GM19463 (cell line): ENCODE results near the gene UBE3C.
"Not testable (repeated sequence)": the region's sequence is repeated elsewhere in the genome, so short reads cannot be mapped to it uniquely, and the experiment has no call there.

Experiments
- ATAC-seq: cut with Tn5 transposase; IDR thresholded peaks from one replicate; pipeline ENCODE4 v1.9.1; 2021; ENCODE audit warnings: mild to moderate bottlenecking, moderate library complexity; ENCODE audit not compliant: unreplicated experiment

UBE3C gene

DNA sequence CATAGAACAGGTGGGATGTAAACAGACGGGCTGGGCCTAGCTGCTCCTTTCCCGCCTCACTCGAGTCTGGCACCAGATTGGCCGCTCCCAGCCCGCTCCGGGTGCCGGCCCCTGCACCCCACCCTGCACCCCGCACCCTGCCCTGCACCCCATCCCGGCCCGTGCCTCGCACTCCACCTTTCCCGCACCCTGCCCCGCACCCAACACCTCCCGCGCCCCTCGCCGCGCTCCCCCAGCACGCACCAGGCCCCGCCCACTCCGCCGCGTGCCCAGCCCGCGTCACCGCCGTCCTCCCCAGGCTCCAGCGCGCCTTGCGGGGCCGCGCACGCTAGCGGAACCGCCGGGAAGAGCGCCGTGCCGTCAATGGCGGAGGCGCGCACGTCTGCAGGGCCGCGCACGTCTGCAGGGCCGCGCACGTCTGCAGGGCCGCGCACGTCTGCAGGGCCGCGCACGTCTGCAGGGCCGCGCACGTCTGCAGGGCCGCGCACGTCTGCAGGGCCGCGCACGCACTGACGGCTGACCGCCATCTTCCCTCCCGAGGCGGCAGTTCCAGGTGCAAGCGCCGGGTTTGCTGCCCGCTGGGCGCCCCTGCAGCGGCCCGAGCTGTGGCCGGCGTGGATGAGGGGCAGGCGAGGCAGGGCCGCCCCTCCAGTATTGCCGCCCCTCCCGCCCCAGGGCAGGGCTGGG lies at the start of gene UBE3C:
TSS of gene UBE3C (plus strand) at position 503 of the 687 bp plus-strand sequence. CDS start 347 bp downstream, outside the sequence.
- ATAC-seq: peak; percentile 79

DNA sequence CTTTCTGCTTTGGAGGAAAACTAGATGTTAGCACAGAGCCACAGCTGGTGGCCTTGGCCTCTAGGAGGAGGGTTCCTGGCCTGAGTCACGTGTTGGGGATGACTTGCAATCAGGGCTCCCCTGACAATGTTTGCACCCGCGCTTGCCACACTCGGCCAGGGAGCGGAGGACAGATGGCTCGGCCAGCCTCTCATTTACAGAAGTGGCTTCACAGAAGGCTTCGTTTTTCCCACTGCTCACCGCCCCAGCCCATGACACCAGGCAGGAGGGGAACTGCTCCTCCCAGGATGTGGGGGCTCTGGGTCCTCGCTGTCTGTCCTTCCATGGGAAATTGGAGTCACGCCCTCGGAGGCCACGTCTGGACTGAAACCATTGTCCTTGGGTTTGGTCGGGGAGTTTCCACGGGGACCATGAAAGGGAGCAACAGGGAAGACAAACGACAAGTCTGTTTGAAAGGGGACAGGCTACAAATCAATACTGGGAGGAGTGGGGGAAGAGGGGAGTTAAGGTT lies 49.6 kb upstream of the UBE3C start:
- no peak for ATAC-seq

DNA sequence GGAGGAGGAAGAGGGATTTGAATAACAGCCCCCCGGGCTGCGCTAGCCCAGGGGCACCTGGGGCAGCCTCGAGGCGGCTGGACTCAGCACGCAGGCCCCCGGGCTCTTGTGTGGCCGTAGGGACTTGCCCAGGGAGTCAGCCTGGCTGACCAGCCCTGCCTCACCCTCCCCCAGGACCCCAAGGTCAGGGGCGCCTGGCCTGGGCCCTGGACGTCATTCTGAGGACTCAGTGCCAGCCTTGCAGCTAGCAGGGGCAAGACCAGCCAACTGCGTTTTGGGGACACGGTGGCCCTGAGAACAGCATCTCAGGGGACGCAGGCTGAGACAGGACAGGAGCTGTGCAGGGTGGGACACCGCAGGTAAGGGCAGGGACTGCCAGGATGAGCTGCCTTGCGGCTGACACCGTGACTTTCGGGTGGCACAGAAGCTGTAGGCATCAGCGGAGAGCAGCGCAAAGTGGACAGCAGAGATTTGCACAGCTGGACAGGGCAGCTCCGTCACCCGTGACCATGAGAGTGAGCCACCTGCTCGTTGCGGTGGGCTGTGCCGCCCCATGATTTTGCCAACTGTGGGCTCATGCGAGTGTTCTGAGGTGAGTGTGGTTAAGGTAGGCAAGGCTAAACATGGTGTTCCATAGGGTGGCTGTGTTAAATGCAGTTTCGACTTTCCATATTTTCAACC lies 48.1 kb upstream of the UBE3C start:
- ATAC-seq: no peak

DNA sequence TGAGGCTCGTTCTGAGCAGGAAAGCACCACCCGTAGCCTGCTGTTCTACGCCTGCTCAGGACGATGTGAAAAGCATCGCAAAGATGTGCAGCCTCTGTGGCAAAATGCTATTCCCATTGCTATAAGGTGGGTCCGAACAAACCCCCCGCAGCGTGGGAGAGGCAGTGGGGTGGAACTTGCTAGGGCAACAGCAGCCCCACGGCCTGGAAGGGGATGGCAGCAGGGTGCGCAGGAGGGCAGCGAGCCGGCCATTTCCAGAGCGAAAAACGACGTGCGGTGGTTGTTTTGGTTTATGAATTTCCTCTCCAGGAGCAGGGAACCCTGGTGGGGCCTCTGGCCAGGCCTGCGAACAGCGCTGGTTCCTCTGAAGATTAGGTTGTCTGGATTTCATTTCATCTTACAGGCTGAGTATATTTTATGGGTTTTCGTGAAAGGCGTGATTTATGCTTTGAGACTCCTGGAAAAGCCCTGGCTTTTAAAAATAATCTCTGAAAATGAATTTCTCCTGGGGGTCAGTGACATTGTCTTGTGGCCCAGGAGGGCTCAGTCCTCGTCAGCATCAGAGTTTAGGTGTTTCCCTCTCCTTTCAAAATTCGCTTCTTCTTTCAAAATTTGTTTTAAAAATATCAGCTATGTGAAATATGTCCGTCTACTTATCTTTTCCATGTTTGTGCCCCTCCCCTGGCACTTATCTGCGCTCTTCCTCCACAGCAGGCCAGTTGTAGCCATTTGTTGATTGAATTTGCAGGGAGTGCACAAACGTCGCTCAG lies 42.3 kb upstream of the UBE3C start:
- ATAC-seq: no peak

DNA sequence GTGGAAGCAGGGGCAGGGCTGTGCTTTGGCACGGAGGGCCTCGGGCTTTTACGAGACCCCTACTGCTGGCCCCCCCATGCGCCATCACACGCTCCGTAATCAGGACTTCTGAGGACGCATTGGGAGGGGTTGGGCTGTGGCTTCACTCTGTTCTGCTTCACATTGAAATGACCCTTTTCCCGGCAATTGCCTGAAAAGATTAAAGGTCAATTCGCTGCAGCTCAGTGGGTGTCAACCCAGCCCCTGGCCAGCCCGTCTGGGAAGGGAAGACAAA lies 41.7 kb upstream of the UBE3C start:
- no peak for ATAC-seq

DNA sequence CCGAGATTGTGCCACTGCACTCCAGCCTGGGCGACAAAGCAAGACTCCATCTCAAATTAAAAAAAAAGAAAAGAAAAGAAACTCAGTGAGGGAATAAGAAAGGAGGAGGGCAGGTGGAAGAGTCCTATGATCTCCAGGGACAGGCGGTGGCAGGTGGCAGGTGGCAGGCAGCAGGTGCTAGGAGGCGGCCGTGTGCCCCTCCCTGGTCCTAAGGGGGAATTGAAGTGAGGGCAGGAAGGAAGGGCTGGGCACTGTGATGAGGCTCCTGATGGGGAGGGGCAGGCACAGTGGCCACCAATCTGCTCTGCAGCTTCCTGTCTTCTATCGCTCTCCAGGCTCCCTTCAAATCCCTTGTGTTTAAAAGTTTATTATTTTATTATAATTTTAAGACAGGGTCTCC lies 41.2 kb upstream of the UBE3C start:
- no peak for ATAC-seq

DNA sequence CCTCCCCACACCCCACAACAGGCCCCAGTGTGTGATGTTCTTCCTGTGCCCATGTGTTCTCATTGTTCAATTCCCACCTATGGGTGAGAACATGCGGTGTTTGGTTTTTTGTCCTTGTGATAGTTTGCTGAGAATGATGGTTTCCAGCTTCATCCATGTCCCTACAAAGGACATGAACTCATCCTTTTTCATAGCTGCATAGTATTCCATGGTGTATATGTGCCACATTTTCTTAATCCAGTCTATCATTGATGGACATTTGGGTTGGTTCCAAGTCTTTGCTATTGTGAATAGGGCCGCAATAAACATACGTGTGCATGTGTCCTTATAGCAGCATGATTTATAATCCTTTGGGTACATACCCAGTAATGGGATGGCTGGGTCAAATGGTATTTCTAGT lies 38.7 kb upstream of the UBE3C start:
- not testable (repeated sequence) for ATAC-seq

DNA sequence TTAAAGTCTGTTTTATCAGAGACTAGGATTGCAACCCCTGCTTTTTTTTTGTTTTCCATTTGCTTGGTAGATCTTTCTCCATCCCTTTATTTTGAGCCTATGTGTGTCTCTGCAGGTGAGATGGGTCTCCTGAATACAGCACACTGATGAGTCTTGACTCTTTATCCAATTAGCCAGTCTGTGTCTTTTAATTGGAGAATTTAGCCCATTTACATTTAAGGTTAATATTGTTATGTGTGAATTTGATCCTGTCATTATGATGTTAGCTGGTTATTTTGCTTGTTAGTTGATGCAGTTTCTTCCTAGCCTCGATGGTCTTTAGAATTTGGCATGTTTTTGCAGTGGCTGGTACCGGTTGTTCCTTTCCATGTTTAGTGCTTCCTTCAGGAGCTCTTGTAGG lies 35.1 kb upstream of the UBE3C start:
- not testable (repeated sequence) for ATAC-seq

DNA sequence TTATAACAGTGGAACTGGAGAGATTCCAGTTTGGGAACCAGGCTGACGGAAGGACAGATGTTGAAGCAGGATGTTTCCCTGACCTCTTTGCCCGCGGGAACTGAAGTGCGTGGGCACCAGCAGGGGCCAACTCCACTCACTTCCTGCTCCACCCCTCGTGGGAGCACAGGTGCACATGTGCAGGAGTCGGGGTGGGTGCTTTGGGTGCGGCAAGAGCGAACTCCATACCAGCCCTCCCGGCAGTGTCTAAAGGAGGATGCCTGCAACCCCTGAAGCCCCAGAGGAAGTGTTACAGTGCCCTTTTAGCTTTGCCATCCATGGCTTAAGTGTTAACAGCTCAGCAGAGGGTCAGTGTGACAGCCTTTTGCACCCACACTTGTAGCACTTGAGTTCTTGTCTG lies 27.4 kb upstream of the UBE3C start:
- no peak for ATAC-seq

DNA sequence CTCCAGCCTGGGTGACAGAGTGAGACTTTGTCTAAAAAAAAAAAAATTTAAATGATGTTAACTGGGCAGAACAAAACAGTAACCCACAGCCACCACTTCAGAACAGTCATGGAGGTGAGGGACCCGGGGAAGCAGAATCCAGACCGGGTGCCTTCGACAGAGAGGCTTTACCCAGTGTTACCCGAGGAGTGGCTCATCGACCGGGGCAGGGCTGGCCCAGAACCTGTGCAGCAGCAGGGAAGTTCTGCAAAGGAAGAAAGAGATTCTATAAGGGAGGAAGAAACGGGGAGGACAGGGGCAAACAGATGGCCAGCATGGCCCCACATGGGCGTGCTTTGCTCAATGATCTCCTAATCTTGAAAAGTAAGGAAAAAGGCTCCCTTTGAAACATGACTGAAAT lies 26.0 kb upstream of the UBE3C start:
- ATAC-seq: no peak

DNA sequence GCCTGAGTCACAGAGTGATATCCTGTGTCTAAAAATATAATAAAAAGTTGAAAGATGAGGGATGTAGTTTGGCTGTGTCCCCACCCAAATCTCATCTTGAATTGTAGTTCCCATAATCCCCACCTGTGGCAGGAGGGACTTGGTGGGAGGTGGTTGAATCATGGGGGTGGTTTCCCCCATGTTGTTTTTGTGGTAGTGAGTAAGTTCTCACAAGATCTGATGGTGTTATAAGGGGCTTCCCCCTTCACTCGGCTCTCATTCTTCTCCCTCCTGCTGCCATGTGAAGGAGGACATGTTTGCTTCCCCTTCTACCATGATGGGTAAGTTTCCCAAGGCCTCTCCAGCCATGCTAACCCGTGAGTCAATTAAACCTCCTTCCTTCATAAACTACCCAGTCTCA lies 25.1 kb upstream of the UBE3C start:
- no peak for ATAC-seq

DNA sequence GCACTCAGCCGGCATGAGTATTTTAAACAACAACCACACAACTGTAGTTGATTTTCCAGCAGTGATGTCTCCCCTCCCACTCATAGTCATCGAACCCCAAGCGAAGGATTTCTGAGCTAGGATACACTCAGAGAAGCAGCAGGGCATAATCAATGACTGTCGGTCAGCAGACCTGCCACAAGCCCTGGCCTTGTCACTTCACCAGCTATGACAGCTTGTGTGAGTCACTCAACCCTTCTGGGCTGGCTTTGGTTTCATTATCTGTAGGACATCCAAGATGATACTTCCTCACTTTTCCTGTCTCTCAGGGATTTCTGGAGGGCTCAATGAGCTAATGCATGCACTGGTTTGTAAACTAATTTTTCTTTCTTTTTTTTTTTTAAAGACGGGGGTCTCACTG lies 22.0 kb upstream of the UBE3C start:
- ATAC-seq: no peak

DNA sequence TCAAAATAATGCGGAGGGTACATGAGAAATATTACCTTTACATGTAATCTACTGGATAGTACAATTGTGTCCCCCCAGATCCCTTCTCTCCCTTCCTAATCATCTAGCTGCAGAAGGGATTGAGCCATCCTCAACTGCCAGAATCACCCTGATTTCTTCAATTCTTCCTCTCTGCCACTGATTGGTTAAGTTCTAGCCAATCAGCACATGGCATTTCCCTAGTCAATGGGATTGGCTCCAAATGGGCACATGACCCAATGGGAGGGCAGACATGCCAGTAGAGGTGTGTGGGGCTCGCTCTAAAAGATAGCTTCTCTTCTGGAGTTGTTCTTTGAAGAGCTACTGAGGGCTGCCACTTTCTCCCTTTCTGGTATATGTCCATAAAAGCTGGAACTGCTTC lies 20.9 kb upstream of the UBE3C start:
- ATAC-seq: no peak

DNA sequence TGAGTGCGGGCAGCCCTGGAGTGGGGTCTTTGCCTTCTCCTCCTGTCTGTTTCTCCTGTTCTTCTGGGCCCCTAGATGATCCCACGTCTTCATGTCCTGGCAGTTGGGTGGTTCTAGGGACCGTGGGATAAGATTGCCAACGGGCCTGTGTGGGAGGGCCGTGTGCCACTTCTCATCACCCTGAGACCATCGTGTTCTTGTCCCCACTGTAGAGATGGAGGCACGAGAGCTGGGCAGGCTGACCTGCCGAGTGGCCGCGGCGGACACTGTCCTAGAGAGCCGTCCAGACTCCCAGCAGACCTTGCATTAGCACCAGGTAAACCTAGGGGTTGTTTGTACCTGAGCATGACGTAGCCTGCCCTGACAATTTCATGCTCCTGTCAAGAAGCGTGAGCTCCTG lies 18.5 kb upstream of the UBE3C start:
- no peak for ATAC-seq

DNA sequence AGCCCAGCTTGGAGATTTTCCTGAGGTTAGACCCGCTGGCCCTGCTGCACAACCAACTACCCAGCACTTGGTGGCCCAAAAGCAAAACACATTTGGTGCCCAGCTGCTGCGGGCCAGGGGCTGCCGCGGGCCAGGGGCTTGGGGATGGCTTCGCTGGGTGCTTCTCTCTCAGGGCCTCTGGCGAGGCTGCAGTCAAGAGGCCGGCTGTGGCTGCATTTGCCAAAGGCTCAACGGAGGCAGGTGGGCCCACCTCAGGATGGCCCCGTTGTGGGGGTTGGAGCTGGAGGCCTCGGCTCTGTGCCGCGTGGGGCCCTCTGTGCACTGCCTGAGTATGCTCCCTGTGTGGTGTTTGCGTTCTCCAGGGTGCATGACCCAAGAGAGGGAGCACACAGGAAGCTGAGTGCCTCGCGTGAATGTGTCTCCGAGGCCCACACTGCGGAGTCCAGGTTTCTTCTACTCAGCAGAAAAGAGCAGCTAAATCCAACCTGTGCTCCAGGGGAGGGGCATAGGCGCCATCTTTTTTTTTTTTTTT lies 17.5 kb upstream of the UBE3C start:
- no peak for ATAC-seq

DNA sequence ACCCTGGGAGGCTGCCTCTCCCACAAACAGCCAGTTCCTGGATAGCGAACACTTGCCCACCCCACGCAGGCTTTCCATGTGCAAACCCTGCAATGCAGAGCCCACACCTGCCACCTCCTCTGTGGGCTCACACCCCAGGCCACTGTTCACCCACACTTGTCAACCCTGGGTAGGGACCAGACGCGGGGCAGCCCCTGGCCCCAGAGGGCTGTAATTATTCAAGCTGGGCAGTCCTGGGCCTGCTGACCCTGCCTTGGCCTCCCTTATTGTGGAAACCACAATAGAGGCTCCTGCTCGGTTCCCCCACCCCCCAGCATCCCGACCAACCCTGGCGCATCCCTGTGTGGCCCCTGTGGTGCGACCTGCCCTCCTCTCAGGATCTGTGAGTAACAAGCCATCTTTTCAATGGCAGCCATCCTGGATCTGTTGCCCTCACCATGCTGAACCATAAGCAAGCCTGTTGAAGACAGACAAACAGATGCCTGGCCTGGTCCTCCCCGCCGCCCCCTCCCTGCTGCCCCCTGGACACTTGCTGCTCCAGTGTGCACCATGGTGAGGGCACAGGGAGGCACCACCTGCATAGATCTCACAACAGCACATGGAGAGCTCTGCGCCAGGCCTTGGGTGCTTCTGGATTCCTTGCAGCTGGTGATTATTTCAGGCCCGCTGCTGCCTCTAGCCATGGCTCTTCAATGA lies 15.8 kb upstream of the UBE3C start:
- no peak for ATAC-seq

DNA sequence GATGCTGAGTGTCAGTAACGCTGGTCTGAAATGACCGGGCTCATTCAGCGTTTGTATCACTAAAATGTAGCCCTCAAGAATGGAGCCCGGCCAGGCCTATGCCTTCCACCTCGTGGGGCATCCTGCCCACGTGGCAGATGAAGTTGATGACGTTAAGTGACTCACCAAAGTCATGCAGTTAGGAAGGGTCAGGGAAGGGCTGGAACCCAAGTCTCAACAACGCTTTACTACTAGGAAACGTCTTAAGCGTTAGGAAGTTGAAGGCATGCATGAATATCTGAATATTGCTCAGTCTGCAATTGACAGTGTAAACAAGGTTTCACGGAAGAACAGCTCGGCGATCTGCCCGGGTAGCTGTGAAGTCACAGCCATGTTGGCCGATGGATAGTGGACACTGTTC lies 14.0 kb upstream of the UBE3C start:
- no peak for ATAC-seq

DNA sequence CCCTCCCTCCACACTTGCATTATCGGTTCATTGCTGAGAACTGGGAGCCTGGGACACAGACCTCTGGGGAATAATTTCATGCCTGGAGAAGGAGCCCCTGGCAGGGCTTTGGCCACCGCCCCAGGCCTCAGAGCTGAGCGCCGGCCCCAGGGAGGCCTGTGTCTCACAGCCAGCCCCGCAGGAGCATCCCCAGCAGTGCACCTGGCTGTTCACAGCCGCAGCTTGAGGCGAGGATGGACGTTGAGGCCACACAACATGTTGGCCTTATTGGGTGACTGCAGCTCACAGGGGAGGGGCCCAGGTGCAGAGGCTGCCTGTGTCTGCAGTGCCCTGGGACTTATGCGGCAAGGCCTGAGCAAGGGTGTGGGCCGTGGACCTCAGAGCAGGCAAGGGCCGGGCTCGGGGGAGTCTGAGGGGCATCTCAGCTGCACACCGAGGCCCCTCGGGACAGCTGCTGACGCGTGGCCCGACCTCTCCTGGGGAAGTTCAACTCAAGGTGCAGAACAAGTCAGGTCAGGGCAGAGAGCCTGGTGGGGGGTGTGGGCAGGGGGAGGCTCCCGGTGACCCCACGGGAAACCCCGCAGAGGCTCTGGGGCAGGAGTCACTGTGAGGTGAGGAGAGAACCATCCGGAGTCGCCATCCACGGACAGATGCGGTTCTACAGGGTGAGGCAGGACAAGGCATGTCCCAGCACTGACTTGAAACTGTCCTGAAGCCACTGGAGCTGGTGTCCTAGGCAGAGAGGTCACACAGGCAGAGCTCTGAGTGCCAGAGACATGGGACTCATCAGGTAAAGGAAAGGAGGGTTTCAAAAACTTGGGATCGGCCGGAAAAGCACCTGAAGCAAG lies 13.1 kb upstream of the UBE3C start:
- ATAC-seq: no peak

DNA sequence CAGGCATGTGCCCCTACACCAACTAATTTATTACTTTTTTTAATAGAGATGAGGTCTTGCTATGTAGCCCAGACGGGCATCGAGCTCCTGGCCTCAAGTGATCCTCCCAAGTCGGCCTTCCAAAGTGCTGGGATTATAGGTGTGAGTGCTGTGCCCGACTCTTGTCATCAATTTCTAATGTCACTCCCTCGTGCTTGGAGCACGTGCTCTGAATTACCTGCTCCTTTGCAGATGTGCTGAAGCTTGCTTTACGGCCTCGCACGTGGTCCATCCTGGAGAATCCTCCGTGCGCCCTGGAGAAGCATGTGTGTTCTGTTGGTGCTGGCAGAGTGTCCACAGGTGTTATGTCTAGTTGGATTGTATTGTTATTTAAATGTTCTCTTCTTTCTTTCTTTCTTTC lies 11.8 kb upstream of the UBE3C start:
- no peak for ATAC-seq

DNA sequence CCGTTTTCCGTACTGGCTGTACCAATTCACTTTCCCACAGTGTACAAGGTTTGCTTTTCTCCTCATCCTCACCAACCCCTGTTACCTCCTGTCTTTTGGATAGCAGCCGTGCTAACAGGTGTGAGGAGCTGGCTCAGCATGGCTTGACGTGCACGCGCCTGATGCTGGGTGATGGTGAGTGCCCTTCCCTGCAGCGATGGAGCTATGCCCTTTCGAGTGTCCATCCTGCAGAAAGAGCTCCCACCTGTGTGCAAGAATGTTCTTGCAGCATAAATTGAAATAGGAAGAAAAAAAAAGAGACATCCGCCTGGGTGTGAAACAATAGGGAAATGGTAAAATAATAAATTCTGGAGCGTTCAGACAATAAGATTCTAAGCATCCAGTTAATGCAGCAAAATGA lies 9.5 kb upstream of the UBE3C start:
- ATAC-seq: no peak
